ENCODE data around the gene TRIM34. TPM values are rescaled to one million over a fixed set of nuclear protein-coding genes. Genes with fewer than 3 reads are reported as not detected.
"Not testable (repeated sequence)": the region's sequence is repeated elsewhere in the genome, so short reads cannot be mapped to it uniquely, and the experiment has no call there.

TRIM34 gene
- total and polyA plus RNA-seq, 2 of the 4 experiments (the other 2 are of a cell fraction) = 6.1 to 8.6 TPM

- CTCF ChIA-PET = interaction anchor here (0.6 kb wide), 1 partner anchor 215 kb away, joined by 4 read pairs; no protein-coding TSS in a partner anchor
- peak overlapping the region; percentile 94; the same call in 1 of the 2 replicates for H3K27ac ChIP-seq (ENCODE audit: insufficient read depth, low read length)
- in situ Hi-C loops (cut with MboI; ENCODE audit: low sequenced_read_pairs) = loop anchor here (25.0 kb wide), 1 partner anchor 671 kb away; no protein-coding TSS in a partner anchor
These were observed 66.6 kb downstream of the TRIM34 start for GRCh38 chr11:5691238-5691963.

More at GRCh38 chr11:5691238-5691963, 66.6 kb downstream of the TRIM34 start:
- Histone ChIP-seq H2BK20ac (ENCODE audit: low read depth, low read length) (peak overlapping the region; percentile 95; the same call in 1 of the 2 replicates), H2BK5ac (ENCODE audit: low read depth, low read length, poor library complexity, severe bottlenecking) (peak overlapping the region; percentile 92), H3K14ac (replicated peaks; ENCODE audit: low read depth, low read length) (peak overlapping the region; percentile 94), H2BK120ac (ENCODE audit: low read depth, low read length) (peak overlapping the region; percentile 98; the same call in 1 of the 2 replicates), H3K9ac (ENCODE audit: low read depth, low read length) (peak overlapping the region; percentile 91), H3K4ac (ENCODE audit: low read depth, low read length) (peak overlapping the region; percentile 92), H3K23ac (ENCODE audit: low read depth, low read length) (peak overlapping the region; percentile 98; the same call in 1 of the 2 replicates), H3K18ac (ENCODE audit: low read depth, low read length) (peak overlapping the region; percentile 99), H4K5ac (ENCODE audit: low read depth, low read length) (peak overlapping the region; percentile 99), H3K4me2 (ENCODE audit: low read depth, low read length) (peak overlapping the region; percentile 98), H3K79me1 (ENCODE audit: low read depth in 1 of 2, low read length in 2 of 2) (peaks cover 13 to 24% of the 10 kb centered on the region in 2 experiments), H2BK15ac (ENCODE audit: low read depth, low read length) (peak overlapping the region; percentile 70; the same call in 1 of the 3 replicates), H4K8ac (ENCODE audit: low read depth in 2 of 2, low read length in 2 of 2) (peak overlapping the region; percentile 89 to 99; a peak in 2 of 4 replicates), H3K4me3 (ENCODE audit: insufficient read depth, low read depth, low read length) (peak overlapping the region; percentile 71; the same call in 1 of the 2 replicates), H4K91ac (ENCODE audit: insufficient read depth, low read depth, low read length) (peak overlapping the region; percentile 16)
- H3K56ac ChIP-seq (ENCODE audit: extremely low read depth, insufficient read depth, low read length); H3K4me1 ChIP-seq (ENCODE audit: control insufficient read depth, insufficient read depth, low read length); H3K36me3 ChIP-seq (ENCODE audit: control insufficient read depth, insufficient read depth, low read length); H2AFZ ChIP-seq (replicated peaks; ENCODE audit: low read length, poor library complexity); H2AK5ac ChIP-seq (ENCODE audit: low read depth, low read length); H3K9me1 ChIP-seq (ENCODE audit: insufficient read depth, low read length); H3K27me3 ChIP-seq (ENCODE audit: control insufficient read depth, insufficient read depth, low read length); H3K9me3 ChIP-seq (ENCODE audit: control insufficient read depth, insufficient read depth, low read length); BruUV-seq (replicated peaks); H2AK9ac ChIP-seq (replicated peaks; ENCODE audit: low read depth, low read length, poor library complexity); intact Hi-C loops (cut with micrococcal nuclease); H4K20me1 ChIP-seq (ENCODE audit: insufficient read depth, low read length); ATAC-seq (ENCODE audit: low read depth); DNase-seq; dilution Hi-C loops (cut with HindIII; ENCODE audit: low sequenced_read_pairs, unreplicated experiment): not testable (repeated sequence)
- no CpG with 5 or more reads among the region's 12 CpGs for WGBS, 2 experiments (ENCODE audit: extremely low coverage in 2 of 2, insufficient read length in 1 of 2)
- POLR2A ChIA-PET (ENCODE audit: unreplicated experiment) = interaction anchor here (0.5 kb wide), 1 partner anchor 103 kb away, joined by 5 read pairs; no protein-coding TSS in a partner anchor
